ENCODE results near the gene SLC8A1.
A peak's percentile ranks its signal among the peaks of the same experiment; 100 is the strongest.

SLC8A1 gene

GRCh38 chr2:40455661-40456060 lies 3.8 kb upstream of the SLC8A1 start:
- no peak for DNase-seq (ENCODE audit: low spot score)
- POLR2A ChIA-PET (ENCODE audit: low non-redundant PET), result no interaction called here
- H3K27ac ChIP-seq, result no peak overlapping the region
- CTCF ChIA-PET, result no interaction called here
- TF ChIP-seq CTCF (conservative IDR thresholded peaks at IDR 0.05; ENCODE audit: low read depth), result no peak

GRCh38 chr2:40454321-40454720 lies 2.4 kb upstream of the SLC8A1 start:
- ChIA-PET POLR2A (ENCODE audit: low non-redundant PET) (no interaction called here), CTCF (interaction anchor here (0.7 kb wide), 1 partner anchor 34 kb away, joined by 3 read pairs; no protein-coding TSS in a partner anchor)

GRCh38 chr2:40452786-40453185 lies 896 bp upstream of the SLC8A1 start:
- no peak for DNase-seq (ENCODE audit: low spot score)
- ChIA-PET CTCF (no interaction called here), POLR2A (ENCODE audit: low non-redundant PET) (no interaction called here)
- no peak overlapping the region for H3K27ac ChIP-seq
- TF ChIP-seq CTCF (conservative IDR thresholded peaks at IDR 0.05; ENCODE audit: low read depth), result no peak

More at GRCh38 chr2:40454321-40454720, 2.4 kb upstream of the SLC8A1 start:
- H3K27ac ChIP-seq, result no peak overlapping the region
- DNase-seq (ENCODE audit: low spot score), result no peak
- no peak for TF ChIP-seq CTCF (conservative IDR thresholded peaks at IDR 0.05; ENCODE audit: low read depth)

GRCh38 chr2:40450796-40451430 lies 977 bp downstream of the SLC8A1 start:
- peak overlapping the region; percentile 74 for H3K27ac ChIP-seq
- TF ChIP-seq CTCF (conservative IDR thresholded peaks at IDR 0.05; ENCODE audit: low read depth), result no peak
- CTCF ChIA-PET, result interaction anchor here (0.7 kb wide), 1 partner anchor 166 kb away, joined by 3 read pairs; no protein-coding TSS in a partner anchor
- DNase-seq (ENCODE audit: low spot score), result peak; percentile 36
- POLR2A ChIA-PET (ENCODE audit: low non-redundant PET), result interaction anchor here (0.6 kb wide), 1 partner anchor 698 kb away, joined by 3 read pairs; no protein-coding TSS in a partner anchor

- no peak overlapping the region; the same call in 1 of the 2 replicates for H3K27ac ChIP-seq
- ChIA-PET CTCF (interaction anchor here (0.7 kb wide), 1 partner anchor 165 kb away, joined by 3 read pairs; no protein-coding TSS in a partner anchor), POLR2A (ENCODE audit: low non-redundant PET) (interaction anchor here (0.6 kb wide), 1 partner anchor 698 kb away, joined by 3 read pairs; no protein-coding TSS in a partner anchor)
- no peak for DNase-seq (ENCODE audit: low spot score)
- no peak for TF ChIP-seq CTCF (conservative IDR thresholded peaks at IDR 0.05; ENCODE audit: low read depth)
Measured at GRCh38 chr2:40450066-40450795, 1.7 kb downstream of the SLC8A1 start.

- no peak overlapping the region for H3K27ac ChIP-seq
- ChIA-PET POLR2A (ENCODE audit: low non-redundant PET) (no interaction called here), CTCF (interaction anchor here (0.6 to 1.3 kb wide), 3 partner anchors 12 to 61 kb away, joined by 3 to 4 read pairs (median 4); no protein-coding TSS in a partner anchor)
- no peak for DNase-seq (ENCODE audit: low spot score)
- peak; percentile 30 for TF ChIP-seq CTCF (conservative IDR thresholded peaks at IDR 0.05; ENCODE audit: low read depth)
Measured at GRCh38 chr2:40448476-40449079, 3.3 kb downstream of the SLC8A1 start.
